T follicular helper cell (primary cell): ENCODE measurements around the gene MARK2.

Experiments used
- DNase-seq: peaks from one replicate; pipeline ENCODE4 v3.0.0-alpha.2; 2020; ENCODE audit warnings: low read depth

Gene MARK2

GRCh38 chr11:63829823-63830489 is 9.0 kb upstream of the MARK2 start:
- no peak for DNase-seq

GRCh38 chr11:63831326-63831725 is 7.6 kb upstream of the MARK2 start:
- no peak for DNase-seq

GRCh38 chr11:63832336-63832735 is 6.6 kb upstream of the MARK2 start:
- DNase-seq: no peak

GRCh38 chr11:63833048-63833447 is 5.9 kb upstream of the MARK2 start:
- no peak for DNase-seq

DNA sequence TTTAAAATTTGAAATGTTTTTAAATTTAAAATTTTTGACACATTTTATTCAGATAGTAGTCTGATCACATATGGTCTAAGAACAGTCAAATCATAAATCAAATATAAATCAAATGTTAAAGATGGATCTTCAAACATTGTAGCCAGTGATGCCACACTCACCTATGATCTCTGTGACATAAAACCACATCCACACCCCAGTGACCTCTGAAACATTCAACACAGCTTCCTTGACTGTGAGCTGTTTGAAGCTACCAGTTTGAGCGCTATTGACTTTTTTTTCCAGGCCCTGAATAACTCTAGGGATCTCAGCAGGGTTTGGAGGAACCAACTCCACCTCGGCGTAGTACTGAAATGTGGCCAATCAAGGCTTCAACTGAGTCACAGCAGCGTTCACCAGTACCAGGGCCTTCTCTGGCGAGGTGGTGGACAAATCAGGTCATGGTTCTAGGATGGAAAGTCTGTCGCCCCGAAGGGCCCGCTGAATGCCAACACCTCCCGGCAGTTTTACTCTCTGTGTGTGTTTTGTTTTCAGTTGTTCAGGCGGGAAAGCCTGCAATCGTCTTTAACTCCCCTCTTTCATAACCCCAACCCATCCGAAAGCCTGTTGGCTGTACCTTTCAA is 4.3 kb upstream of the MARK2 start:
- no peak for DNase-seq

DNA sequence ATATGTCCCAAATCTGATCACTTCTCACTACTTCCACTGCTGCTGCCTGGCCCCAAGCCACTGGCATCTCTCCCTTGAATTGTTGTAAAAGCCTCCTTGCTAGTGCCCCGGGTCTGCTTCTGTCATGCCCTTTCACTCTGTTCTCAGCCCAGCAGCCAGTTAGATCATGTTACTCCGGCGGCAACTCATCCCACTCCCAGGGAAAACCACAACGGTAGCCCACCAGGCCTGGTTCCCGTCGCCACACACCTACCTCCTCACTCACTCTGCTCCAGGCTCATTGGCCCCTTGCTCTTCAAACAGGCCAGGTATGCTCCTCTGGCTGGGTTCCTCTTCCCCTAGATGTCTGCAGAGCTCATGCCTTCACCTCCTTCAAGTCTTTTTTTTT is 3.8 kb upstream of the MARK2 start:
- no peak for DNase-seq

DNA sequence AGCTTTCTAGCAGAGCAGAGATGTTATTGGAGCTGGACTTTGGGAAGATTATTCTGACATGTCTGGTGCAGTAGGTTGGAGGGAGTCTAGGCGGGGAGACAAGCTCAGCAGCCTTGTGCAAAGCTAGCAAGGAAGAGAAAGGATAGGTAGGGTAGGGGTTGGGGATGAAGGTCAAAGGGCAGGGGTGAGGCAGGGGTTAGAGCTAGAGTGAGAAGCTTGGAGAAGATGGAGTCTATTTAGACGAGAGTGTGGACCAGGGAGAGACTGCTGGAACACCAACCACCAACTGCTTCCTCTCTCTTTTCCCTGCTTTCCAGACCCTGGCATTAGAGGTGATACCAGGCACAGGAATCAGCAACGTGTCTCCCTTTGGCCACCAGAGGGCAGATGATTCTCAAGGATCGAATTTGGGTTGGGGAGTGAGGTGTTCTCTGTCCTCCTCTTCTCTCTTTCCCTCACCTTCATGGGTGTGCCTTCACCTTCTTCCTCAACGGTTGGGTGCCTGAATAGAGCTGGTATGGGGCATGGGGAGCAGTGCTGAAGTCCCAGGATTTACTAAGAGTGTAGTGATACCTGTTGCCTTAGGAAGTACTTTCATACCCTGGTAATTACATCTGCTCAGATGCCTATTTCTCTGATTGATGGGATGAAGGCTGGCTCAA is 1.8 kb upstream of the MARK2 start:
- peak; percentile 70 for DNase-seq

DNA sequence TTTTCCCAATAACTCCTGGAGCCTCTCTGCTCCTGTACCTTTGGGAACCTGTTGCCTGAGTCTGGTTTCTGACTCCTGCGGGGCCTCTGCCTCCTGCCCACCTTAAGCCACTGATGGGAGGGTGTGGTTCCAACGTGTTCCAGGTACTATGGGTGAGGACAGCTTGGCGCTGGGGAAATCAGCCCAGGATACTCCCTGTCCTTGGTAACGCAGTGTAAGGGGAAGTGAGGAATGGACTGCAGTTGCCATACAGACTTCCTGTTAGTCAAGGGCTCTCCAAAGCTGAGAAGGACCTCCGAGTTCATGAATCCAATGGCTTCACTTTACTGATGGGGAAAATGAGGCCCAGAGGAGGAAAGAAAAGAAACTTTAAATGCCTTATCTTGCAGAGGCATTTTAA is 1.2 kb upstream of the MARK2 start:
- no peak for DNase-seq

DNA sequence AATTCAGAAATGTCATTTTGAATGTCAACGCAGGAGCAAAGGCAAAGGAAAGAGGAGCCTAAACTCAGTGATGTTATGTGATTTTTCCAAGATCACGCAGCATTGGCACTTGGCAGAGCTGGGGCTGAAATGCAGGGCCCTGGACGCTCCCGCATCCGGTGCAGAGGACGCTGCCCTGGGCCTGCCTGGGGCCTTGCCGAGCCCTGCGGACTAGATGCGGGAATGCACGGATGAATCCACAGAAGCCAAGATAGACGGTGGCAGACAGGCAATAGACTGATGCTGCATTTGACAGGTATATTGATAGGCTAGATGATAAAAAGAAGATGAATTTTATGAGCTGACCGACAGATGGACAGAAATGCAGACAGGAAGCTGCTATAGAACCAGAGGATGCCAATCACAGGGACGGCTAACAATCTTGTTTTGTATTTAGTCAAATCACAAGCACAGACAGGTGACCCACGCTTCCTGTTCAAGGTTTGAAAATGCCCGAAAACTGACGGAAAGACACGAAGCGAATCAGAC is 696 bp upstream of the MARK2 start:
- DNase-seq: peak; percentile 7

DNA sequence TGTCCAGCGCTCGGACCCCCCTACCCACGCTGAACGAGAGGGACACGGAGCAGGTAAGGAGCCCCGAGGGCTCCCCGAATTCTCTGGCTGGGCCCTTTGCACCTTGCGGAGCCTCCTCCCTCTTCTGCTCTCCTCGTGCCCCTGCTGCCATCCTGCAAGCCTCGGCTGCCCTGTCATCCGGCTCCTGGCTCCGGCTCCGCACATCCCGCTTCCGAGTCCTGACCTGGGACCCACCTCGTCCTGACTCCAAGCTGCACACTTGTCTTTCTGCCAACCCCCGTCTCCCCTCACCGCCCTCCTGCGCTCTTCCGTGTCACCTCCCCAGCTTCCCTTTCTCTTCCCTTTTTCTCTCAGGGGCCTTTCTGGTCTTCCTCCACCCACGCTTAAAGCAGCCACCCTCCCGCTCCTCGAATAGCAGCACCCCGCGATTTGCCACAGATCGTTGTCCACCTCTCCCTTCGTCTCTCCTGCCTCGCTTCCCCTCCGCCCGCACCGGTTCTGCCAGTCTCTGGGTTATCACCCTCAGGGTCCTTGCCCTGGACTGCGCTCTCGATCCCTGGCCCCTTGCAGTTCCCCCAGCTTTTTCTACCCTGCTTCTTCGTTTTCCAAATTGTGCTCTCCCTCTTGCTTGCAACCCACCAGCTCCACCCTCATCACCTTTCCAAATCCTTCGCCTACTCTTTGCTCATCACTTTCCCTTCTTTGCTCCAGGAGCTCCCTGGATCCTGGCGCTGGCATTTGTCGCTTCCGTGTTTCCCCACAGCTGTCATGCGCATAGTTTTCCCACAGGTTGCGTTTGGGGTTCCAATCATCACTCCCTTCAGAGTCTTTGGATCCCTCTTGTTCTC is 822 bp downstream of the MARK2 start:
- peak; percentile 10 for DNase-seq

GRCh38 chr11:63840356-63841060 is 1.6 kb downstream of the MARK2 start:
- DNase-seq: no peak

GRCh38 chr11:63841554-63841953 is 2.6 kb downstream of the MARK2 start:
- DNase-seq: no peak

GRCh38 chr11:63843041-63843440 is 4.1 kb downstream of the MARK2 start:
- no peak for DNase-seq

DNA sequence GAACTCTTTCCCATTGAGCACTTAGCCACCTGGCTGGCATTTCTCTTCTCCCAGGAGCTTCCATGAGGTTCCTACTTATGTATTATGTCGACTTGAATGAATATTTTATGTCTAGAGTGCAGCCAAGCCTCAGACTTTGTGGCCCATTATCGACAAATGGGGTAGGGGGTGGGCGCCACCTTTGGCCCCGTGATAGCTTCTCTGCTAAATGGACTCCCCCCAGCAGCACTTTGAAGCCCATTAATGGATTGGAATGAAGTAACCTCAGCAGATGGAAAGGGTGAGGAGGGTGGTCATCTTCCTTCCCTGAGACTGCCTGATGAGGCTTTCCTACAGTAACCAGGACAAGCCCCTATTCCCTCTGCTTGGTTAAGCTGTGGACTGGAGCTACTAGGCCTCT is 5.9 kb downstream of the MARK2 start:
- no peak for DNase-seq

DNA sequence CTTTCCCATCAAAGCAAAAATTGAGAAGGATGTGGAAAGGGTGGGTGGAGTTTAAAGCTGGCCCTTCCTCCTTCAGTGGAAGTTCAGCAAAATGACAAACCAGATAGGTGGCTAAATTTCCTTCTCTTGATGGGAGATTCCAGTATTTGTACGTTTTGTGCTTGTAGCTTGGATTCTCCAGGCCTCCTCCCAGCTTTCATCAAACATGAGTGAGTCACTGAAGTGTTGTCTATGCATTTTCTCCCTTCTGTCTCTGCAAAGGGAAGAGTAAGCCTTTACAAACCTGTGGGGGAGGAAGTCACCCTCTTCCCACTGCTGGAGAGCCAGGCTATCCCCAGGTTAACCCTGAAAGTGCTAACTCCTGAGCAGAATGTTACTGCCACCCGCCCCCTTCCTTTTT is 6.4 kb downstream of the MARK2 start:
- no peak for DNase-seq

DNA sequence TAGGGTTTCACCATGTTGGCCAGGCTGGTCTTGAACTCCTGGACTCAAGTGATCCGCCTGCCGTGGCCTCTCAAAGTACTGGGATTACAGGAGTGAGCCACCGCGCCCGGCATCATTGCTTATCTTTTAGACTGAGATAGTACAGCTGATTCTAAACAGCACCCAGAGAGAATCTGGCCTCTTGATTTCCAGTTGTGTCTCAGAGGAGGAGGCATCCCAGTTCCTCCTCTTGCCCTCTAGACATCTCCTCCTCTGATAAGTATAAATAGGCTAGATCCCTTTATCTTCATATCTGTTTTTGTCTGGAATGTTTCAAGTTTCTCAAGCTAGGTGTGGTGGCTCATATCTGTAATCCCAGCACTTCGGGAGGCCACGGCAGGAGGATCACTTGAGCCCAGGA is 7.0 kb downstream of the MARK2 start:
- DNase-seq: no peak

DNA sequence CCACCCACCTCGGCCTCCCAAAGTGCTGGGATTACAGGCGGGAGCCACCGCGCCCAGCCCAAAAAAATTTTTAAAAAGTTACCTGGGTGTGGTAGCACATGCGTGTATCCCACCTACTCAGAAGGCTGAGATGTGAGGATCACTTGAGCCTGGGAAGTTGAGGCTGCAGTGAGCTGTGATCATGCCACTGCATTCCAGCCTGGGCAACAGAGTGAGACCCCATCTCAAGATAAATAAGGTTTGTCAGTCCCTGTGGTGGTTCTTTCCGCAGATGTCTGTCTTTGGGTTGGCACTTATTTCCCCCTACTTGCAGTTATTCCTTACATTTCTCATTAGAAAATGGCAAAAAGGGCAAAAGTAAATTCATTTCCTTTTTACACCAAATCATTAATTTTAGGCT is 8.0 kb downstream of the MARK2 start:
- no peak for DNase-seq

DNA sequence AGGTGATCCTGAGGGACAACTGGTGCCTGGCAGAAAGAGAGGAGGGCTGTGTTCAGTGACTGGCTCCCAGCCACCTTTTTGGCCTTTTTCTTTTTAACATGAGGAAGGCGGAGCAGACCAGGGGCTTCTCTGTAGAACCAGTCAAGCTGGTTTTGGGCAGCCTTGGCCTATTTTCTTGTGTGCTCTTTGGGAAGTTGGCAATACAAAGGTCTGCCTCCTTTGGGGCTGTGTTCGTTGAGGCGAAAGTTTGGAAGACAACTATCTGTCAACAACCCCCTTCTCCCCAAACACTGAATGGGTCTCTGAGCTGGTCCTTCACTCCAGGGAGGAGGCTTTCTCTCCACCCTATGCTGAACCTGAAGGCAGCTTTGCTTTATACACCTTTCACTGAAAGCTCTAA is 8.5 kb downstream of the MARK2 start:
- no peak for DNase-seq

DNA sequence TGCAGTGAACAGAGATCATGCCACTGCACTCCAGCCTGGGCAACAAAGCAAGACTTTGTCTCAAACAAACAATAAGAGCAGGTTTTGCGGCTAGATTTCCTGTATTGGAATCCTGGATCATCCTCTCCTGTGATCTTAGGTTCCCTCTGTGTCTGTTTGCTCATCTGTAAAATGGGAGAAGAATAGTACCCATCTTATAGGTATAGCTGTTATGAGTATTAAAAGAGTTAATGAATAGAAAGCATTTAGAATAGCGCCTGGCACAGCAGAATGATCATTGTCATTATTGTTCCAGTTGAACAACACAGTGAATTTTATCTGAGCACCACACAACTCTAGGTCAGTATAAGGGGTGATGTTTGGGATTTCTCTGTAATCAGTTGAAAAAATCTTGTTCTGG is 10.8 kb downstream of the MARK2 start:
- DNase-seq: no peak

- DNase-seq: no peak
Observed at GRCh38 chr11:63850920-63851319, 12.0 kb downstream of the MARK2 start.

- DNase-seq: no peak
Observed at GRCh38 chr11:63851364-63851763, 12.5 kb downstream of the MARK2 start.

DNA sequence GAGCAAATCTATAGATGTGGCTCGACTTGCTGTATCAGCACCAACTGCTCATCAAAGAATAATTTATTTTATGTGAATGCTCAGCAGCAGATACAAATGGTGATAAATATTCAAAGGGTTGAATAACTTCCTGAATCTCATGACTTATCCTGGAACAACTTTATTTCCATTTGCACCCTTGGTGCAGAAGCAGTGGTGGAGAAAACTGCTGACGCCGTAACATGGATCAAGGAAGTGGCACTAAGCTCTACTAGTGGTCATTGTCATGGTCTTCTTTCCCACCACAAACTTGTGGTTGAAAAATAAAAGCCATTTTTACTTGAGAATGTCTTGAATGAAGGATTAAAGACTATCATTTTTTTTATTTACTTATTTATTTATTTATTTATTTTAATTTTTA is 14.6 kb downstream of the MARK2 start:
- no peak for DNase-seq
